HG03469 (cell line): ENCODE measurements around the gene ITPK1.

ENCODE experiments used
- ATAC-seq: cut with Tn5 transposase; IDR thresholded peaks from one replicate; pipeline ENCODE4 v1.9.1; 2021; ENCODE audit warnings: mild to moderate bottlenecking, moderate library complexity, moderate number of reproducible peaks; ENCODE audit not compliant: unreplicated experiment

ITPK1 gene

DNA sequence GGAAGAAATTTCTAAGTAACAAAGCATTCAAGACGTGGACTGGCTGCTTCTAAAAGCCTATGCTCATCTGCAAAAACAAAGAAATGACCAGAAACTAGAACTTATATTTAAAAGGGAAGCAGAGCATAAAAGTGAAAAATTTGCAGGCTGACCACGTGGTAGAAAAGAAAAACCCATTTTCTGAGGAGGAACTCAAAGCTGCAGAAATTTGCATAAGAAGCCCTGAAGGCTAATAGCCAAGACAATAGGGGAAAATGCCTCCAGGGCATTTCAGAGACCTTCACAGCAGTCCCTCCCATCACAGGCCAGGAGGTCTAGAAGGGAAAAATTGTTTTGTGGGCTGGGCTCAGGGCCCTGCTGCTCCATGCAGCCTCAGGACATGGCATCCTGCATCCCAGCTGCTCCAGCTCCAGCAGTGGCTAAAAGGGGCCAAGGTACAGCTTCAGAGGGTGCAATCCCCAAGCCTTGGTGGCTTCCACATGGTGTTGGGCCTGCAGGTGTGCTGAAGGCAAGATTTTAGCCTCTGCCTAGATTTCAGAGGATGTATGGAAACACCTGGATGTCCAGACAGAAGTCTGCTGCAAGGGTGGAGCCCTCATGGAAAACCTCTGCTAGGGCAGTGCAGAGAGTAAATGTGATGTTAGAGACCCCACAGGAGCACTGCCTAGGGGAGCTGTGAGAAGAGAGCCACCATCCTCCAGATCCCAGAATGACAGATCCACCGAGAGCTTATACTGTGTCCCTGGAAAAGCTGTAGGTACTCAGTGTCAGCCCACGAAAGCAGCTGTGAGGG lies 137.3 kb downstream of the ITPK1 start:
- ATAC-seq: no peak

DNA sequence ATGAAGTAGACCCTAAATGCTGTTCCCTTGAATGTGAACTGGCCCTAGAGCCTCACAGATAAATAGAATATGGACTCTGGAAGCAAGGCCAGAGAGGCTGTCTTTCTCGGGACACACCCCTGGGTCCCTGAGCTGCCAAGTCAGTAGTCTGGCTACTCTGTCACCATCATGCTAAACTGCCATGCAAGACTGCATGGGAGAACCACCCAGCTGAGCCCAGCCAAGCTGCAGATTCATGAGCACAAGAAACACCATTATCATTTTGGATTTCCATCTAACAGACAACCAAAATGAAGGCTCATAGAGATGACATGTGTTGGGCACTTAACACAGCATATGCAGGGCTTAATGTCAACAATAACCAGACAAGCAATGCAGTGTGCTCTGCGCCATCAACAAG lies 139.5 kb downstream of the ITPK1 start:
- no peak for ATAC-seq

DNA sequence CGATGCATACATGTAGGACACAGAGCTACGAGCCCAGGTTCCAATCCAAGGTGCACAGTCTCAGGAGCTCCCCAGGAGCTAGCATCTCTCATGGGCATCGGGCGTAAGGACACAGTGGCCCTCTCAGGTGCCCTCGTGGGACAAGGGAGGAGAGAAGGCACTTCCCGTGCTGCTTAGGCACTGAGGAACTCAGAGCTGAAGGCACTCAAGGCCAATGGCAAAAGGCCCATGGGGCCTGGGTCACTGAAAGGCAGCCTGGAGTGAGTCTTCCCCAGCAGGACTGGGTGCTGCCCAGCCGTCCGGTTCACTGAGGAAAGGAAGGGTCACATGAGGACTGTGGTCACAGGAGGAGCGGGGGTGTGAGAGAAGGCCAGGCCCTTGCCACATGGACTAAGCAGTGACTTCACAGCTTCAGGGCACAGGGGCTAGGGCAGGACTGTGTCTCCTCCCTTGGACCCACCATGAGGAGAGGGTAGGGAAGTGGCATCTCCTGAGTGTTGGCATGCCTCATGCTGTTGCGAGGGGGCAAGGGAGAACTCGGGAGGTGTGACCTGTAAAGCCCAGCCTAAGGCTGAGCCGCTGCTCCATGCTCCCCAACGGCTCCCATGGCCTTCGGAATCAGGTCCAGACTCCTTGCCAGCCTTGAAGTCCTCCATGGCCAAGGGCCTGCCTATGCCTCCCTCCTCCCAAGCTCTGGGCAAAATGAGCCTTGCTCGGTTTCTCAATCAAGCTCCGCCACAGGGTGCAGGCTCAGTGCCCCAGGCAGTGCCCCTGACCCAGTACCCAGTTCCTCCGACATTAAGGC lies 141.0 kb downstream of the ITPK1 start:
- no peak for ATAC-seq

DNA sequence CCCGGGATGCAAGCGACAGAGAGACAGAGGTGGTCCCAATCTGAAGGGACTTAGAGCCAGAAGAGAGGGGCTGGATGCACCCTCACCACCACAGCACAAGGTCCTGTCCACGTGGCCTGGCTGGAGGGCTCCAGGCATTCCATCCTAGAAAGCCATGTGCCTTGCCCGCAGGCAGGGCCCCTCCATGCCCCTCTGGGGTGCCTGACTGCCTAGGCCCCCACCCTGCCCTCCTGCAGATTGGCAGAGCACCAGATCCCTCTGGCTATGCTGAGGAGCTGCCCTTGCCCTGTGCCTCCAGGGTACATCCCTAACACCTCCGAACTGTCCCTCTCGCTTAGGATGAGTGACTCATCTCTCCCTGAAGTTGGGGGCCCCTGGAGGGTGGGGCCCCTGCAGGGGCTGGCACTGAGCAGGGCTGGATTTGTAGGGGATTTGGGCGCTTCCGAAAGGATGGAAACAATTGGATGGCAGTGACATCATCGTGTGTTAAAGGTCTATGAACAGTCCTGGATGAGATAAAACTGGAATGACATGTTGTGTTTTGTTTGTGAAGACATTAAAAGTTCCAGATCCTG lies 141.8 kb downstream of the ITPK1 start:
- no peak for ATAC-seq

DNA sequence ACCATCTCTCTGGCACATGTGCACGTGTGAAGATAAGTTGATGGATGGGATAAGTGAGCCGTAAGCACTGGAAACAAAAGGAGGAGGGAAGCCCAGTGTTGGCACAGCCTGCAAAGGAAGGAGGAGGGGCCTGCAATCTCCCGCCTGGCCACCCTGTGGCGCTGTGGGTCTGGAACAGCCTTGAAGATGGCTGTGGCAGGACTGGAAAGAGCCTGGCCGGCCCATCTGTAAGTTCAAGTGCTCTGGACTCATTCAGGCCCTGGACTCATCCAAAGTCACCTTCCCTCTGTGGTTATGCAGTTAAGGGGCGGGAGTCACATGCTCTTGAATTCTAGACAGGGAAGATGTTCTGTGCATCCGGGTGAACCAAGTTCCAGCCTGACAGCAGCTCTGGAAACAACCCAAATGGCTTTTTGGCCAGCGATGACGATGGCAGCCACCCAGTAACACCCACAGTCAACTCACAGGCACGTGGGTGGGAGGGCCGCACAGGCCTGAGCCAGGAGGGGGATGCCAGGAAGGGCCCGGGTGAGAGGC lies 142.4 kb downstream of the ITPK1 start:
- ATAC-seq: no peak

DNA sequence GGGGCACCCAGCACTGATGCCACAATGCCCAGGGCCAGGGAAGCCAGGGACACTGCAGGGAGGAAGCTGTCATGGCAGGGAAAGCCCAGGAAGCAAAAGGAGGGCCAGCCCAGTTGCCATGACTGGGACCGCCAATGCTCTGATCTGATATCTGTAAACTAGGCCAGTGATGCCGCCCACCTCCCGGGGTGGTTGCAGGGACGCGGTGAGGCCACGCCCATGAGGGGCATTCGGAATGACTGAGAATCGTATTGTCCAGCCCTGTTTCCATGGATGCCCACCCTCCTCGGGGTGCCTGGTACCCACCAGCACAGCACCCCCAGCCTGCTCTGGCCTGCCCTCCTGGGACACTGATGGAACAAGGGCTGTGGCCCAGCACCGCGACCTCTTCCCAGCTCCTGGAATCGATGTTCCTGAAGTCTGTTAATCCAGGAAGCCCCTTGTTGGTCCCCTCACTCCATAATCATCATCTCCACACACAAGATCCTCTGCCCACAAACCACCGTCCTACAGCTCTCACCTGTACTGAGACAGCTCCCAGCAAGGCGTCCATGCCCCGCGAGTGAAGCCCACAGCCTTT lies 144.0 kb downstream of the ITPK1 start:
- no peak for ATAC-seq

DNA sequence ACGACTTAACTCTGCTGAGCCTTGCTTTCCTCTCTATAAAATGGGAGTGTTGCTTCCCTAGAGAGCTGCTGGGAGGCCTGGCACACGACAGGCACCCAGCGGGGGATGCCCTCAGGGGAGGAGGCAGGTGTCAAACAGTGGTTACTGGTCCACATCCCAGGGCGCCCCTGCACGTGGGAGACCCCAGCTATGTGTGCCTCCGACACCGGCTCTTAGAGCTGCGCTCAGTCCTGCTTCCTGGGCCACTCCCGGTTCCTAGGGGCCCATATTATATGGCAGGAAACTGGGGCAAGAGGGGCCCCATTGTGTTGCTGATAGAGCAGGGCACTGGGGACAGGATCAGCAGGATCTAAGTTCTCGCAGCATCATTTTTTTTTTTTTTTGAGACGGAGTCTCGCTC lies 145.5 kb downstream of the ITPK1 start:
- no peak for ATAC-seq

DNA sequence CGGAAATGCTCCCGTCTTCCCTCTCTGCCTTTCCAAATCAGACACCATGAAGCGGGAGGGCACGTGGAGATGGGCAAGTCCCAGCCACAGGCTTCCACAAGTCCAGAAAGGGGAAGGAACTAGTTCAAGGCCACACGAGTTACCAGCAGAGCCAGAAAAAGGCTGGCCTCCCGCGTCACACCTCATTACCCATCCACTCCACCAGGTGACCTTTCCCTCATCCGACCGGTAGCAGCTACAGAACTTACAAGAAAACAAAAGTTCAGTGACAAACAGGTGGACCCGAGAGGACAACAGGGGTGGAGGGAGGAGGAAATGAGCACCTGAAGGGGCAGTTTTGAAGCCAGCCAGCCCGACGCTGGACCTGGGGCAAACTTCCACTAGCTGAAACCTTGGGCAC lies 145.9 kb downstream of the ITPK1 start:
- ATAC-seq: no peak

DNA sequence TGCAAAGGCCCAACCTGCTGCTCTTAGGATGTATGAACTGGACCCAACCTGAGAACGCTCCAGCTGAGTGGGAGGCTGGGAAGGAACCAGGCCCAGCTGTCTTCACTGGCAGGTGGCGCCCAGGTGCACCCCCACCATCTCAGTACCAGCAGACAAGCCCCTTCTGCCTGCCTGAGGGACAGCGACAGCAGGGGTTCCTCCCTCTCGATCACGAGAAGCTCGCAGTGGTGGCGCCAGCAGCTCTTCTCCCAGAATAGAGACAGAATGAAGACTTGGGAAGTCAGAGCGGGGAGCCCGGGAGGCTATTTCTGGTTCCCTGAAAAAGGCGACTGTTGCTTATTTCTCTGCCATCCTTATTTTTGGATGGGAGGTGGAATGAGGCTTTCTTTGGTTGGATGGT lies 146.3 kb downstream of the ITPK1 start:
- ATAC-seq: no peak

DNA sequence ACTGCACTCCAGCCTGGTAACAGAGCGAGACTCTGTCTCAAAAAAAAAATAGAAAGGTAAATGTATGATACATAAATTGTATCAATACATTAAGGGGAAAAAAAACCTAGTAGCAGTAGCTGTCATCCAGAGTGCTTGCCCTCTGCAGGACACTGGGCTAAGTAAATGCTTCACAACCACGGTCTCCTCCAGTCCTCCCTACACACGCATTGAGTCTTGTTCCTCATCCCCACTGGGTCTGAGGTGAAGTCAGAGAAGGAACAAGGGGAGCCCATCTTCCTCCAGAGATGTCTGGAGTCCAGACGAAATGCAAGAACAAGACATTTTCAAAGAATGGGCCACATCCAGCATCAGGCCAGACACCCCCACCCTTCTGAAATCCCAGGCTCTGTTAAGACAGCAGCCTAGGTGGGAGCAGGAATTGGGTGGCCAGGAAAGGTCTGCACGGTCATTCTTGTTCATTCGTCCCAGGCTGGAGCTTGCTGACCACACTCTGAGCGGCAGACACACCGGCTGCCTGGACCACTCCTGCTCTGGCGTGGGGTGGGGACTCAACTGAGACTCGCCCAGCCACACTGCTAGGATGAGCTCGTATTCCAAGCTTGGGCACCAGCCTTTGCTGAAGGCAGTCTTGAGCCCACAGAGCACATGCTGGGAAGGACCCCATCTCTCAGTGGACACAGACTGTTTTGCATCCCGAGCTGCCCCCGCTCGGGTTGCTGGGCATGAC lies 147.3 kb downstream of the ITPK1 start:
- ATAC-seq: no peak

DNA sequence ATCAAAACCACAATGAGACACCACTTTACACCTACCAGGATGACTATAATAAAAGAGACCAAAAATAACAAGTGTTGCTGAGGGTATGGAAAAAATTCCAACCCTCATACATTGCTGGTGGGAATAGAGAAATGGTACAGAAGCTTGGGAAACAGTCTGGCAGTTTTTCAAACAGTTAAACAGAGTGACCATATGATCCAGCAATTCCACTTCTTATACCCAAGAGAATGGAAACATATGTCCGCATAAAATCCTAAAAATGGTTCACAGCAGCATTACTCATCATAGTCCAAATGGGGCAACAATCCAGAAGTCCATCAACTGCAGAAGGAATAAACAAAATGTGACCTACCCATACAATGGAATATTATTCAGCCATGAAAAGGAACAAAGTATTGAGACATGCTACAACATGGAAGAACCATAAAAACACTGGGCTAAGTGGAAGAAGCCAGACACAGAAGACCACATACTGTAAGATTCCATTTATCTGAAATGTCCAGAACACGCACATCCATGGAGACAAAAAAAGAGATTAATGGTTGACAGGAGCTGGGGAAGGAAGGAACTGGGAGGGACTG lies 148.3 kb downstream of the ITPK1 start:
- ATAC-seq: no peak

DNA sequence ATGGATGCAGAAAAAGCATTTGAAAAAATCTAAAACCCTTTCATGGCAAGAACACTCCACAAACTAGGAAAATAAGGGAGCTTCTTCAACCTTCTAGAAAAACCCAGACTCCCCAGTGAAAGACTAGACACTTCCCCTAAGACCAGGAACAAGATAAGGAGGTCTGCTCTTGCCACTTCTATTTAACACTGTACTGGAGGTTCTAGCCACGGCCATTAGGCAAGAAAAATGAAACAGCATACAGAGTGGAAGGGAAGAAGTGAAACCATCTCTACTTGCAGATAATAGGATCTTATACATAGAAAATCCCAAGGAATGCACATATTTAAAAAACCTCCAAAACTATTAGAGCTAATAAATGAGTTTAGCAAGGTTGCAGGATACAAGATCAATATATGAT lies 150.4 kb downstream of the ITPK1 start:
- ATAC-seq: no peak

DNA sequence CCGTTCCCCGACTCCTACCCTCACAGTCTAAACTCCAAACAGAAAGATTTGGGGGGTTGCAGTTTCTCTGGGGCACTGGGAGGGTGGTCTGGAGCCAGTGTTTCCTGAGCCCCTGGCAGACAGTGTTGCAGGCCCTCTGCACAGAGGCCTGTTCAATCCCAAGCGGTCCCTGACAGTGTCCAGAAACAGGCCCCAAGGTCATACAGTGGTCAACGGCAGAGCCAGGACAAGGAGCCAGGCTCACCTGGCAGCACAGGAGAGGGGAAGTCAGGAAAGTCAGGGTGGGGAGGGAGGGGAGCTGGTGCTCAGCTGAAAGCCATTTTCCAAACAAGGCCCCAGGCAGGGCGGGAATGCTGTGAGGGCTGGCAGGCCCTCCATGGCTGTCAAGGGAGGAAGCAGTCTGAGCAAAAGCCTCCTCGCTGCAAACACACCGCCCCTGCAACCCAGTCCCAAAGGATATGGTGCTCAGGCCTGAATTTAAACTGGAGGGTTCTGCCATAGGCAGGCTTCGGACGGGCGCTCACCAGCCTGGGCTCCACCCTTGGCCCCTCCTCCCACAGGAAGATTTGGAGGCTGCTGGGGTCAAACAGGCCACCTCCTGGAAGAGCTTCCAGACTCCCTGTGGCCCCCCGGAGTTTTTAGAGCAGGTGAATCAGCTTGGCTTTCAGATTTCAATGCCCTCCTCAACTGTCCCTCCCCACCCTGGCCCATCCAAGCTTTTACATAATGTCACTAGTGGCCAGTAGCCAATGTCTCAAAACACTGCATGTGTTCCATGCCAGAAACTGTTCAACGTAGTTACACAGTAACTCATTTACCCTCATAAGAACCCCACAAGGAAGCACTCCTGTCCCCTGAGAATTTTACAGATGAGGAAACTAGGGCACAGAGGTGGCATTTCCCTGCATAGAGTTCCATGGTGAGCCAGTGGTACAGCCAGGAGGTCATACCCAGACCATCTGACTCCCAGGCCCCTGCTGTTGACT lies 151.3 kb downstream of the ITPK1 start:
- ATAC-seq: no peak

DNA sequence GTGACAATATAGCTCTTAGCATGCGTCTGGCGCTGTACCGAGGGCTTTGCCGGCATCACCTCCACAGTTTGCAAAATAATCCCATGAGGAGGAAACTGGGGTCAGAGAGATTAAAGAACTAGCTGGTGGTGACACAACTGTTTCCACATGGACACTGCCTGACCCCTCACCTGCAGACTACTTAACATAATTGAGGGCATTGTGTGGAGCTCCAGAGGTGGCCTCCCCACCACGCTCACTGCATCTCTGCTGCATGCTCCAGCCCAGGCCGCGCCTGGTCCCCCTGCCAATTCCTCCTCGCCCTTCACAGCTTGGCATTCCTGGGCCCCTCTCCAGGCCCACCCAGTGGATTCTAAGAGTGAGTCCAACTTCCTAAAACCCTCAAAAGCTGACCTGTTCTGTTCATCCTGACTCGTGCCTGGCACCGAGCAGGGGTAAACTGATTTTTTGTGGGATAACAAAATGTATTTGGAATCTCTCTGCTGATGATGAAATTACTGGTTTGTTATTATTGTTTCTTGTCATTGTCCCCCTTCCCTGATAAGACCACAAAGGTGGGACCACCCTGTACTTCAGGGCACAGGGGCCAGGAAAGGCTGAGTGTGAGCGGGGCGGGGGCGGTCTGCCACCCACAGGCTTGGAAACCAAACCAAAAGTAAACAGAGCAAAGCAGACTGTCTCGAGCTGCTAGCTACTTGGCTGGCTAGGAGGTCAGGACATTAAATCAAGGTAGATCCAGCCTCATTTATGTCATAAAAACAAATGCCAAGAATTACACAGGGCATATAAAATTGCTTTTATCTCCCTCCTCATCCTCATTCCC lies 152.2 kb downstream of the ITPK1 start:
- ATAC-seq: no peak

DNA sequence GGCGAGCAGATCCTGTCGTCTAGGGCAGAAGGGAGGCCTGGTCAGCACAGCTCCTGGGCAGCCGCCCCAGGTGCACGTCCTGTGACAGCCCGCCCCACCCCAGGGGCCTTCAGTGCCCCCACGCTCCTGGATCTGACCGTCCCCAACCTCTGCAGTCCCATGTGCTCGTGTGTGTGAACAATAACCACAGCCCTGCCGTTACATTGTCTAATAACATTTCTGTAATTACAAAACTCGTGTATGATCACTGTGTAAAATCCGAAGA lies 153.0 kb downstream of the ITPK1 start:
- no peak for ATAC-seq

DNA sequence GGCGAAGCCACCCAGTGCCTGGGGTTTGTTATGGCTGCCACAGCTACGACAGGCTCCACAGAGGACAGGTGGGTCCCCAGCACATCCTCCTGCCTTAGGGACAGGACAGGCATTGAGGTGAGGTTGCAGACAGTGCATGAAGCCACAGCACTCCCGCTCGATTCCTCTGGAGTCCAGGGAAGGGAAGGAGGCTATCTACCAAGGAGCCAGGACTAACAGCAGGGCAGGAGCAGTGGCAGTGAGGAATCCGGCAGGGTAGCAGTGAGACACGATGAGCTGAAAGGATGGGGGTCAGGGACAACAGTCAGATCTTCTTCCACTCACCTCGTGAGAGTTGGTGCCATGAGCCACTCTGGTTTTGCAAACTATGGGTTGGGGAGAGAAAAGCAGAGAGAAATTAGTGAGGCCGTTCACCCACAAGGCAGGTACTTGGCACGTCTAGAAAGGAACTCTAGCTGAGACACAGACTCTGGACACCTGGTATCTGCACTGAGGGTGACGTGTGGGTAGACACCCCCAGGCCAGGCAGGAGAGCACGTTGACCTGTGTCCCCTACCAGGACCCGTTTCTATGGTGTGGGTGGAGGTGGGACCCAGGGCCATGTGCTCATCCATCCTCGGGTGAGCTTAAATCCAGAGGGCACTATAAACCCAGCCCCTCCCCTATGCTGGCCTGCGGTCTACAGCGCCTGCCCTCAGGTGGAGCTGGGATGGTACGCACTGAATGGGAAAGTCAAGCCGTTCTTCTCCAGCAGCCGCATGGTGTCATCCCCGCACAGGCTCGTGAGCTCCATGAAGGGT lies 153.5 kb downstream of the ITPK1 start:
- no peak for ATAC-seq

DNA sequence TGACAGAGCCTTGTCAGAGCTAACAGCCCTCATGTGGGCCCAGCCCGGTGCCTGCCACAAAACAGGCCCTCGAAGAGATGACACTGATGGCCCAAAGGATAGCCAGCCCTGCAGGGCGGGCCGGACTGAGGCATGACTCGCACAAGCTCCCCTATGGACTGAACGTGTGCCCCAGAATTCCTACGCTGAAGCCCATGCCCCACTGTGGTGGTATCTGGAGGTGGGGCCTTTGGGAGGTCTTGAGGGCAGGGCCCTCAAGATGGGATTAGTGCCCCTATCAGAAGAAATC lies 154.2 kb downstream of the ITPK1 start:
- ATAC-seq: no peak
